Duodenal mucosa (tissue), 2 donors: ENCODE measurements around the gene SSX4B.
"Not testable (repeated sequence)": the region's sequence is repeated elsewhere in the genome, so short reads cannot be mapped to it uniquely, and the experiment has no call there.

Source experiments
- H3K27ac ChIP-seq: one replicate; pipeline ENCODE4 v1.7.0; 2013; ENCODE audit warnings: low read depth, low read length
- H3K27me3 ChIP-seq, 2 donors: one replicate each; pipeline ENCODE4 v1.7.0; 2013; ENCODE audit warnings: low read length in 2 of 2, control low read depth in 1 of 2; ENCODE audit not compliant: insufficient read depth in 2 of 2, control insufficient read depth in 1 of 2
- H3K36me3 ChIP-seq, 2 donors: one replicate each; pipeline ENCODE4 v1.7.0; 2013; ENCODE audit warnings: low read length in 2 of 2, control low read depth in 1 of 2; ENCODE audit not compliant: insufficient read depth in 2 of 2, control insufficient read depth in 1 of 2
- H3K4me1 ChIP-seq, 2 donors: one replicate each; pipeline ENCODE4 v1.7.0; 2013; ENCODE audit warnings: low read length in 2 of 2, control low read depth in 1 of 2; ENCODE audit not compliant: insufficient read depth in 2 of 2, control insufficient read depth in 1 of 2
- H3K4me3 ChIP-seq, 2 donors: one replicate each; pipeline ENCODE4 v1.7.0; 2013; ENCODE audit warnings: low read length in 2 of 2, low read depth in 1 of 2
- H3K9ac ChIP-seq, 2 donors: one replicate each; pipeline ENCODE4 v1.7.0; 2013; ENCODE audit warnings: low read length in 2 of 2, low read depth in 1 of 2
- H3K9me3 ChIP-seq, 2 donors: one replicate each; pipeline ENCODE4 v1.7.0; 2013; ENCODE audit warnings: low read length in 2 of 2, control low read depth in 1 of 2; ENCODE audit not compliant: control insufficient read depth in 1 of 2

The SSX4B gene

DNA sequence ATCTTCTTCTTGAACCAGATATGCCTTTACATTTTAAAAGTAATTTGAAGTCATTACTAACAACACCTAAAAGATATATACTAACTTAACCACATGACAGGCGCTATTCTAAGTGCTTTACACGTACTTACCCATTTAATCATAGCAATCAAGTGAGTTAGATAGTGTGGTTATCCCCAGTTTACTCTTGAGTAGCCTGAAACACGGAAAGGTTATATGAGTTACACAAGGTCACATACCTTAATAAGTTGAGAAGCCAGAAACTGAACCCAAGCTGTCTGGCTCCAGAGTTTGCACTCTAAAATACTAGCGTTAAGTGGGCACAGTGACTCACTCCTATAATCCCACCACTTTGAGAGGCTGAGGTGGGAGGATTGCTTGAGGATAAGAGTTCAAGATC, 18.4 kb upstream of the SSX4B start:
- not testable (repeated sequence) for H3K36me3 ChIP-seq, H3K9ac ChIP-seq, H3K4me1 ChIP-seq, H3K9me3 ChIP-seq, H3K4me3 ChIP-seq, H3K27ac ChIP-seq, H3K27me3 ChIP-seq

DNA sequence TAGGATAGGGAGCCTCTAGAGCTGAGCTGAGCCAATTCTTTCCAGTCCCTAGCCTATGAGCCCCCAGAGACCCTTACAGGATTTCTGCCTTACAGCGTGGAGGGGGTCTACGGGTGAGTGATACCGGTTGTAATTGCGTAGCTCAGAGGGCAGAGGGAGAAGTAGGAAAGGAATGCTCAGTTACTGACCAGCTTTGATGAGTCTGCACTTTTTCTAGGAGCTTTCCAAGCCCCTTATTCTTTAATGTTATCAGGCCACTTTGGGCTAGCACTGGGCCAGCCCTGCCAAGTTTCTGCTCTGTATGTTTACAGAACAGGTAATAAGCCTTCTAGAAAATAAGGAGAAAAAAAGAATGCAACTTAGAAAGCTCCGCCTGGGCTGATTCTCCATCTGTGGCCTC, 17.8 kb upstream of the SSX4B start:
- not testable (repeated sequence) for H3K4me3 ChIP-seq, H3K36me3 ChIP-seq, H3K4me1 ChIP-seq, H3K9me3 ChIP-seq, H3K27ac ChIP-seq, H3K9ac ChIP-seq, H3K27me3 ChIP-seq

DNA sequence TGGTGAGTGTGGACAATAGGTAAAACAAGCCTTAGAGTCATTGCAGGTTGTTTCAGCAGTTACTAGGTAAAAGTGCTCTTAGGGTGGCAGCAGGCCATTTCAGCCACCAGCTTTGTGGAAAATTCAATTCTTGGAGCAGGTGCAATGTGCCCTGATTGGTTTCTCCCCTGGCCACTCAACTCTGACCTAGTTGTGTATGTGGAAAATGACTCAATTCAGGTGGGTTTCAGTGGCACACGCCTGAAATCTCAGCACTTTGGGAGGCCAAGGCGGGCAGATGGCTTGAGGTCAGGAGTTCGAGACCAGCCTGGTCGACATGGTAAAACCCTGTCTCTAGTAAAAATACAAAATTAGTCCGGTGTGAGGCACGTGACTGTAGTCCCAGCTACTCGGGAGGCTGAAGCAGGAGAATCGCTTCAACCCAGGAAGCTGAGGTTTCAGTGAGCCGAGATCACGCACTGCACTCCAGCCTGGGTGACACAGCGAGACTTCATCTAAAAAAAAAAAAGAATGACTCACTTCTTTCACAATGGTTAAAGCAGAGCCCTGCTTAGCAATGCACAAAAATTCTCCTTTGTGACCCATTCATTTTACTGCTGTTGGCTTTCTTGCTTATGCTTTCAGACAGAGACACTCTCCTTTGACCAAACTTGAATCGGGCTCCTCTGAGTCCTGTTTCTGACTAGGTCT, 15.4 kb upstream of the SSX4B start:
- not testable (repeated sequence) for H3K9me3 ChIP-seq, H3K9ac ChIP-seq, H3K27ac ChIP-seq, H3K4me1 ChIP-seq, H3K27me3 ChIP-seq, H3K4me3 ChIP-seq, H3K36me3 ChIP-seq

DNA sequence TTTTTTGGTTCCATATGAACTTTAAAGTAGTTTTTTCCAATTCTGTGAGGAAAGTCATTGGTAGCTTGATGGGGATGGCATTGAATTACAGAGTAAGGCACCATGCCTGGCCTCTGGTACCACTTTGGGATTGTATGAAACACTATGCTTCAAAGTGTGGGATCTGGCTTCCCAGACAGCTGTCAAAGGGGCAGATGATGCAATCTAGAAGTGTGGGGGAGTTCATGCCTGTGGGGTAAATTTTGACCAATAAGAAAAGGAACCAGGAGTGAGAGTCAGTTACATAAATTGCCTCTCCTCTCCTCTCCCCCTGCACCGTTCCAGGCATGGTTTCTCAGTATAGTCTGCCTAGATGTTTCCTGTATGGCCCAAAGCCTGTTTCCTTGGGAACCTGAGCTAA, 13.9 kb downstream of the SSX4B start:
- not testable (repeated sequence) for H3K36me3 ChIP-seq, H3K27ac ChIP-seq

DNA sequence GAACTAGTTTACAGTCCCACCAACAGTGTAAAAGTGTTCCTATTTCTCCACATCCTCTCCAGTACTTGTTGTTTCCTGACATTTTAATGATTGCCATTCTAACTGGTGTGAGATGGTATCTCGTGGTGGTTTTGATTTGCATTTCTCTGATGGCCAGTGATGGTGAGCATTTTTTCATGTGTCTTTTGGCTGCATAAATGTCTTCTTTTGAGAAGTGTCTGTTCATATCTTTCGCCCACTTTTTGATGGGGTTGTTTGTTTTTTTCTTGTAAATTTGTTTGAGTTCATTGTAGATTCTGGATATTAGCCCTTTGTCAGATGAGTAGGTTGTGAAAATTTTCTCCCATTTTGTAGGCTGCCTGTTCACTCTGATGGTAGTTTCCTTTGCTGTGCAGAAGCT, 14.8 kb downstream of the SSX4B start:
- H3K27ac ChIP-seq, H3K27me3 ChIP-seq, H3K9me3 ChIP-seq, H3K36me3 ChIP-seq, H3K4me1 ChIP-seq, H3K4me3 ChIP-seq, H3K9ac ChIP-seq: not testable (repeated sequence)

More for the DNA sequence above, 13.9 kb downstream of the SSX4B start:
- not testable (repeated sequence) for H3K4me3 ChIP-seq, H3K4me1 ChIP-seq, H3K9me3 ChIP-seq, H3K27me3 ChIP-seq, H3K9ac ChIP-seq

DNA sequence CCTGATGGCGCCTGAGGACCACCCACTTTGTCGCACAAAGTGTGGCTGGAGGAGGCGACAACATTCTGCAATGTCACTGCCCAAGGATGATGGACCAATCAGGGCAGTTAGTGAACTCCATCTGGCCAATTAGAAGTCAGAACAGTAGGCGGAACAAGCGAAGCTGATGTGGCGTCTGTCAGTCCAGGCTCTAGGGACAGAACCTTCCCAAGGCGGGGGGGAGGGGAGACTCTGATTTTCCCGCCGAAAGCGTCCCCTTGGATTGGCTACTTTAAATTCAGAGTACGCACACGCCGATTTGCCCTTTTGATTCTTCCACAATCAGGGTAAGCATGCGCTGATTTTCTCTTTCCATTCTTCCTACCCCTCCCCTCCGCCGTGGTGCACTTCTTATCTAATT, 28.5 kb downstream of the SSX4B start, which contains the start of gene SSX4:
TSS of gene SSX4 (plus strand) at position 301 of the 400 bp plus-strand sequence. CDS start 515 bp downstream, outside the sequence.
- not testable (repeated sequence) for H3K9me3 ChIP-seq

DNA sequence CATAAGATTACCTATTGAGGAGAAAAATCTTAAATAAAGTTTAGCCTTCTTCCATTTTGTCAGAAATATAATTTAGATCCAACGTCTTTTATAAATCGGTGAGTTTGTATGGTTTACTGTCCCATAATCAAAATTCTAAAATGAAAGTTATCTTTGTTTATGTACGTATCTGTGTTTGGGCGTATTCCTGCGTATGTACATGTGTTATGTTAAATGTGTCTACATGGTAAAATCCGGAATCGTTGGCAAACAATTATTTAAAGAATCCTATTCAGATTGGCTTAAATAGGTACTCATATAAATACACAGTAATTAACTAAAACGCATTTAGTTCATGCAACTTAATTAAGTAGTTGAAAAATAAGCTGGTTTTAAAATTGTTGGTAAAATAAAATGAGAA, 41.4 kb downstream of the SSX4B start:
- not testable (repeated sequence) for H3K27me3 ChIP-seq, H3K36me3 ChIP-seq, H3K9me3 ChIP-seq, H3K4me3 ChIP-seq, H3K27ac ChIP-seq, H3K4me1 ChIP-seq, H3K9ac ChIP-seq

More for the DNA sequence above, 28.5 kb downstream of the SSX4B start, which contains the start of gene SSX4:
- H3K27me3 ChIP-seq, H3K4me1 ChIP-seq, H3K9ac ChIP-seq, H3K4me3 ChIP-seq, H3K27ac ChIP-seq, H3K36me3 ChIP-seq: not testable (repeated sequence)

DNA sequence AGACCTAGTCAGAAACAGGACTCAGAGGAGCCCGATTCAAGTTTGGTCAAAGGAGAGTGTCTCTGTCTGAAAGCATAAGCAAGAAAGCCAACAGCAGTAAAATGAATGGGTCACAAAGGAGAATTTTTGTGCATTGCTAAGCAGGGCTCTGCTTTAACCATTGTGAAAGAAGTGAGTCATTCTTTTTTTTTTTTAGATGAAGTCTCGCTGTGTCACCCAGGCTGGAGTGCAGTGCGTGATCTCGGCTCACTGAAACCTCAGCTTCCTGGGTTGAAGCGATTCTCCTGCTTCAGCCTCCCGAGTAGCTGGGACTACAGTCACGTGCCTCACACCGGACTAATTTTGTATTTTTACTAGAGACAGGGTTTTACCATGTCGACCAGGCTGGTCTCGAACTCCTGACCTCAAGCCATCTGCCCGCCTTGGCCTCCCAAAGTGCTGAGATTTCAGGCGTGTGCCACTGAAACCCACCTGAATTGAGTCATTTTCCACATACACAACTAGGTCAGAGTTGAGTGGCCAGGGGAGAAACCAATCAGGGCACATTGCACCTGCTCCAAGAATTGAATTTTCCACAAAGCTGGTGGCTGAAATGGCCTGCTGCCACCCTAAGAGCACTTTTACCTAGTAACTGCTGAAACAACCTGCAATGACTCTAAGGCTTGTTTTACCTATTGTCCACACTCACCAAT, 43.9 kb downstream of the SSX4B start:
- H3K27me3 ChIP-seq, H3K9me3 ChIP-seq, H3K36me3 ChIP-seq, H3K4me1 ChIP-seq, H3K4me3 ChIP-seq, H3K27ac ChIP-seq, H3K9ac ChIP-seq: not testable (repeated sequence)

DNA sequence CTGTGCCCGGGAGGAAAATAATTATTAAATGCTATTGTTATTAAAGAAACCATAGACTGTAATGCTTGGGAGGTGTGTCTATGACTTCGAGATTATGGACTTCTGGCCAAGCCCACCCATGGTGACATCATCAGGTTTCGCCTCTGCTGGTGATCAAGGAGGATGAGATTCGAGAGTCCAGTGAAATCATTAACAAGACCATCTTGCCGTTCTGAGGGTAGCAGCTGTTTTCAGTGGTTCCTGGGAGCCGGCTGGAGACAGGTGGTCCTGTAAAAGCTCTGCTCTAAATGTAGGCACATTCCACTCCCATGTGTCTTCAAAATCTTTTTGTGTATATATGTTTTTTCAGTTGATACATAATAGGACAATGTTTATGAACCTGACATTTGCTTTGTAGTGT, 52.5 kb downstream of the SSX4B start:
- H3K4me3 ChIP-seq, H3K9ac ChIP-seq, H3K36me3 ChIP-seq, H3K4me1 ChIP-seq, H3K27me3 ChIP-seq, H3K27ac ChIP-seq, H3K9me3 ChIP-seq: not testable (repeated sequence)

DNA sequence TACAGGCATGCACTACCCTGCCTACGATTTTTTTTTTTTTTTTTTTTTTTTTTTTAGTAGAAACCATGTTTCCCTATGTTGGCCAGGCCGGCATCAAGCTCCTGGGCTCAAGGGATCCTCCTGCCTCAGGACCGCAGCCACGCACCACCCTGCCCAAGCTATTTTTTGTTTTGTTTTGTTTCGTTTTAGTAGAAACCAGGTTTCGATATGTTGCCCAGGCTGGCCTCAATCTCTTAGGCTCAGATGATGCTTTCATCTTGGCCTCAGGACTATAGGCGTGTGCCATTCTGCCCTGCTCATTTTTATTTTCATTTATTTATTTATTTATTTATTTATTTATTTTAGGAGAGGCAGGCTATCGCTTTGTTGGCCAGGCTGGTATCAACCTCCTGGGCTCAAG, 54.1 kb downstream of the SSX4B start:
- Histone ChIP-seq H3K27me3 (no peaks in the 10 kb centered on the region), H3K9me3 (no peaks in the 10 kb centered on the region), H3K4me1 (no peaks in the 10 kb centered on the region), H3K9ac (no peak overlapping the region), H3K36me3 (no peaks in the 10 kb centered on the region), H3K27ac (no peak overlapping the region), H3K4me3 (no peak overlapping the region)
